K562 (cell line): ENCODE data around the gene NR5A1. TPM values are rescaled to one million over a fixed set of nuclear protein-coding genes. Genes with fewer than 3 reads are reported as not detected.

Source experiments
- ATAC-seq: fragments of 200-7000 bp; cut with Tn5 transposase; 3 replicates; pipeline ENCODE4 v1.9.1; 2020; ENCODE audit warnings: moderate library complexity
- BruUV-seq: library from RNA; stranded (reverse); fragments of 400-500 nt; replicated peaks from 2 replicates; lab custom pipeline; 2021; lab: Mats Ljungman, UMichigan
- CTCF ChIA-PET: fragments of 300-600 bp; formaldehyde crosslinking; extraction: SDS; loops from one replicate; lab custom pipeline; 2021; ENCODE audit warnings: low intra/inter-chr PET ratio; lab: Yijun Ruan, JAX
- POLR2A ChIA-PET: fragments of 300-600, 350-650 bp; sonication (Branson Sonifier 250); formaldehyde crosslinking; extraction: SDS; loops from one replicate; lab custom pipeline; 2021; ENCODE audit warnings: antibody characterized with exemption, inconsistent platforms; lab: Yijun Ruan, JAX
- DNase-seq, 4 experiments: peaks; one replicate each; pipeline versions ENCODE4 v3.0.0 to v3.0.0-alpha.2; 2011 to 2018; ENCODE audit warnings: low spot score in 3 of 4, mixed read lengths in 3 of 4; ENCODE audit errors: extremely low read depth in 1 of 4
- FAIRE-seq: peaks from 2 replicates; lab custom pipeline; 2011; peaks lifted over from hg19 to GRCh38; lab: Jason Lieb, UNC
- H2AFZ ChIP-seq: 2 replicates; pipeline ENCODE4 v1.6.0; 2011; ENCODE audit warnings: low read depth, low read length, control low read depth, inconsistent platforms
- H3K27ac ChIP-seq: fragments of 200-600 bp; 3 replicates; pipeline ENCODE4 v1.8.0; 2011; ENCODE audit warnings: low read depth, mild to moderate bottlenecking, control low read depth, inconsistent platforms, low read length, moderate library complexity, mixed read lengths; ENCODE audit errors: extremely low read depth
- H3K27me3 ChIP-seq, 2 experiments: fragments of 300-600 bp in 1 of 2; 2 replicates in 1 of 2; 3 replicates in 1 of 2; pipeline versions ENCODE4 v1.6.0 to v1.8.0; 2011; ENCODE audit warnings: inconsistent platforms in 2 of 2, low read length in 2 of 2, mild to moderate bottlenecking in 1 of 2, mixed read lengths in 1 of 2, moderate library complexity in 1 of 2; ENCODE audit not compliant: control insufficient read depth in 2 of 2, insufficient read depth in 2 of 2
- H3K36me3 ChIP-seq: fragments of 300-600 bp; 3 replicates; pipeline ENCODE4 v1.8.0; 2011; ENCODE audit warnings: mild to moderate bottlenecking, low read length, inconsistent platforms; ENCODE audit not compliant: control insufficient read depth, insufficient read depth
- H3K4me1 ChIP-seq, 2 experiments: fragments of 200-600 bp in 1 of 2; replicated peaks in 1 of 2; 2 replicates in 1 of 2; 3 replicates in 1 of 2; pipeline versions ENCODE4 v1.5.1 to v1.8.0; 2011; ENCODE audit warnings: inconsistent platforms in 2 of 2, low read length in 2 of 2, mild to moderate bottlenecking in 1 of 2, mixed read lengths in 1 of 2, moderate library complexity in 1 of 2; ENCODE audit not compliant: control insufficient read depth in 2 of 2, insufficient read depth in 2 of 2
- H3K4me2 ChIP-seq: 2 replicates; pipeline ENCODE4 v1.6.1; 2011; ENCODE audit warnings: low read length, control low read depth, inconsistent platforms, mixed read lengths; ENCODE audit not compliant: insufficient read depth
- H3K4me3 ChIP-seq: fragments of 200-600 bp; sonication (generic), shearing (Covaris generic); 2 replicates; pipeline ENCODE4 v1.5.1; 2016; ENCODE audit warnings: control low read depth, inconsistent platforms
- H3K79me2 ChIP-seq: fragments of 200-600 bp; 3 replicates; pipeline ENCODE4 v1.8.0; 2011; ENCODE audit warnings: low read length, inconsistent platforms; ENCODE audit not compliant: control insufficient read depth, insufficient read depth
- H3K9ac ChIP-seq, 2 experiments: 2 replicates each; pipeline versions ENCODE4 v1.6.0 to v1.6.1; 2011; ENCODE audit warnings: low read depth in 2 of 2, low read length in 2 of 2, control low read depth in 1 of 2, inconsistent platforms in 1 of 2, mild to moderate bottlenecking in 1 of 2, mixed read lengths in 1 of 2; ENCODE audit not compliant: insufficient read depth in 1 of 2
- H3K9me1 ChIP-seq: one replicate; pipeline ENCODE4 v1.6.0; 2011; ENCODE audit warnings: inconsistent platforms, mild to moderate bottlenecking, low read length, moderate library complexity; ENCODE audit not compliant: control insufficient read depth, insufficient read depth
- H3K9me3 ChIP-seq: replicated peaks from 2 replicates; pipeline ENCODE4 v1.5.1; 2011; ENCODE audit warnings: low read depth, low read length, inconsistent platforms; ENCODE audit not compliant: control insufficient read depth, insufficient read depth
- H4K20me1 ChIP-seq: replicated peaks from 2 replicates; pipeline ENCODE4 v1.6.1; 2011; ENCODE audit warnings: low read length, inconsistent platforms, mixed read lengths; ENCODE audit not compliant: control insufficient read depth, insufficient read depth
- BRCA1 ChIP-seq, 2 experiments: fragments of 450-650 bp in 1 of 2; sonication (generic) in 1 of 2; formaldehyde crosslinking in 1 of 2; IDR thresholded peaks; 2 replicates each; pipeline versions ENCODE4 v1.5.0 to v1.6.1; 2017 to 2020; ENCODE audit warnings: mild to moderate bottlenecking in 1 of 2, missing genetic modification reagents in 1 of 2
- CREM ChIP-seq: IDR thresholded peaks from 2 replicates; pipeline ENCODE4 v1.6.1; 2014; ENCODE audit warnings: antibody characterized with exemption, low read depth
- E2F1 ChIP-seq: sonication (generic); formaldehyde crosslinking; IDR thresholded peaks from 2 replicates; pipeline ENCODE4 v1.8.1; 2023; ENCODE audit warnings: mild to moderate bottlenecking, missing genetic modification reagents, moderate library complexity
- FOXK2 ChIP-seq, 2 experiments: fragments of 450-650 bp; IDR thresholded peaks in 1 of 2; conservative IDR thresholded peaks in 1 of 2; 2 replicates each; pipeline ENCODE4 v1.6.1; 2016; ENCODE audit warnings: low read depth in 2 of 2, mild to moderate bottlenecking in 1 of 2
- FOXO4 ChIP-seq: fragments of 450-650 bp; formaldehyde crosslinking; IDR thresholded peaks from 2 replicates; pipeline ENCODE4 v1.4.0; 2020; ENCODE audit warnings: mild to moderate bottlenecking, moderate library complexity
- GABPB2 ChIP-seq: fragments of 250-450 bp; sonication (Bioruptor Pico); conservative IDR thresholded peaks from 2 replicates; pipeline ENCODE4 v1.5.1; 2021; ENCODE audit warnings: mild to moderate bottlenecking
- GATA2 ChIP-seq: sonication (generic); formaldehyde crosslinking; IDR thresholded peaks from 2 replicates; pipeline ENCODE4 v1.4.0; 2020; ENCODE audit warnings: mild to moderate bottlenecking, missing genetic modification reagents
- SMAD1 ChIP-seq: fragments of 150-350 bp; IDR thresholded peaks from 2 replicates; pipeline ENCODE4 v1.6.1; 2014; ENCODE audit warnings: low read length, low read depth; ENCODE audit not compliant: partially characterized antibody
- SUPT5H ChIP-seq: fragments of 450-650 bp; IDR thresholded peaks from 2 replicates; pipeline ENCODE4 v1.6.1; 2016
- TFE3 ChIP-seq: fragments of 450-650 bp; formaldehyde crosslinking; IDR thresholded peaks from 2 replicates; pipeline ENCODE4 v1.4.0; 2020; ENCODE audit warnings: mild to moderate bottlenecking, mixed read lengths
- YBX1 ChIP-seq: fragments of 450-650 bp; IDR thresholded peaks from 2 replicates; pipeline ENCODE4 v1.7.1; 2016; ENCODE audit warnings: mild to moderate bottlenecking
- ZFX ChIP-seq: sonication (generic); formaldehyde crosslinking; IDR thresholded peaks from 2 replicates; pipeline ENCODE4 v1.8.0; 2022; ENCODE audit warnings: mild to moderate bottlenecking, missing genetic modification reagents, moderate library complexity
- ZMIZ1 ChIP-seq, 2 experiments: fragments of 150-350 bp in 1 of 2; IDR thresholded peaks; 2 replicates each; pipeline ENCODE4 v1.6.1; 2012 to 2016; ENCODE audit warnings: low read depth in 2 of 2, low read length in 2 of 2, mild to moderate bottlenecking in 1 of 2, moderate library complexity in 1 of 2
- ZNF586 ChIP-seq: fragments of 450-650 bp; formaldehyde crosslinking; conservative IDR thresholded peaks from 2 replicates; pipeline ENCODE4 v1.4.0; 2020; ENCODE audit warnings: mild to moderate bottlenecking, moderate library complexity
- ZNF766 ChIP-seq: fragments of 200-800 bp; sonication (Bioruptor generic); conservative IDR thresholded peaks from 2 replicates; pipeline ENCODE4 v1.6.1; 2016; ENCODE audit warnings: missing genetic modification characterization, missing compliant biosample characterization
- WGBS: fragments of 100-300 bp; shearing (Covaris generic); methylation state at CpG from one replicate; pipeline ENCODE4 v1.1.6; 2016; ENCODE audit warnings: low coverage, mixed read lengths; ENCODE audit not compliant: insufficient coverage; ENCODE audit errors: missing lambda C conversion rate; 5-methylcytosine and 5-hydroxymethylcytosine counted together
- in situ Hi-C: fragments of 300-500 bp; cut with MboI; formaldehyde crosslinking; loops from 4 replicates; pipeline ENCODE4 v1.15.0; 2018; ENCODE audit warnings: inconsistent platforms, mixed read lengths
- intact Hi-C: fragments of 100-400 bp; cut with micrococcal nuclease; formaldehyde crosslinking; loops from 2 replicates; pipeline ENCODE4 v1.14.2; 2022
- polyA plus RNA-seq, 8 experiments: library from polyadenylated mRNA; depleted of rRNA in 4 of 8; stranded (reverse) in 5 of 8; unstranded in 3 of 8; fragments of >200 nt; fragmentation: Nextera tagmentation in 2 of 8; fragmentation: Illumina TruSeq in 1 of 8; extraction: Ambion mirVana in 2 of 8; extraction: Trizol in 1 of 8; gene quantifications; 2 replicates each; pipeline versions ENCODE4 v1.2.1 to v1.2.3, GENCODE V29; 2011 to 2014; ENCODE audit warnings: inconsistent platforms in 1 of 8, missing spikeins in 1 of 8
- total RNA-seq, 7 experiments: library from RNA; depleted of rRNA in 6 of 7; stranded (reverse); fragments of >200 nt in 6 of 7; fragmentation: Illumina TruSeq in 2 of 7; extraction: Trizol in 2 of 7; gene quantifications; 2 replicates each; pipeline versions ENCODE4 v1.2.1 to v1.2.3, GENCODE V29; 2011 to 2021; ENCODE audit warnings: low replicate concordance in 1 of 7

NR5A1 gene
- total and polyA plus RNA-seq, 9 of the 15 experiments (the other 6 are each of a cell fraction or from before 2014, with no cell fraction given), result 0.11 to 0.32 (median 0.20) TPM; not detected in 6

- DNase-seq (peak in 1 of 4 experiments; percentile 33), FAIRE-seq (no peak), ATAC-seq (peak; percentile 13; the same call in 2 of the 3 replicates)
- Histone ChIP-seq H4K20me1 (peaks cover 33% of the 10 kb centered on the region), H3K9me3 (no peaks in the 10 kb centered on the region), H3K4me3 (no peak overlapping the region), H3K27ac (no peak overlapping the region), H3K27me3 (peaks cover 5 to 24% of the 10 kb centered on the region in 2 experiments; a peak in 3 of 5 replicates), H3K9ac (no peak overlapping the region), H3K4me2 (no peak overlapping the region), H3K36me3 (no peaks in the 10 kb centered on the region), H3K79me2 (no peaks in the 10 kb centered on the region), H3K4me1 (peaks cover 8 to 46% of the 10 kb centered on the region in 2 experiments), H2AFZ (no peak overlapping the region), H3K9me1 (no peaks in the 10 kb centered on the region)
- intact Hi-C loops, result no loop called here
- TF ChIP-seq SUPT5H, result no peak
- no peak for TF ChIP-seq GATA2 (CRISPR knock-in tag)
- no peak for TF ChIP-seq ZMIZ1 (IDR thresholded peaks at IDR 0.05; ENCODE audit: low read depth in 2 of 2, low read length in 2 of 2)
- TF ChIP-seq ZNF766 (CRISPR knock-in tag), result no peak
- no peak for TF ChIP-seq CREM
- no peak for TF ChIP-seq ZFX
- TF ChIP-seq YBX1, result no peak
- TF ChIP-seq FOXK2 (conservative IDR thresholded peaks at IDR 0.05 in 1 of 2, IDR thresholded peaks at IDR 0.05 in 1 of 2; ENCODE audit: low read depth in 2 of 2), result no peak
- no peak for TF ChIP-seq SMAD1
- no peak for TF ChIP-seq BRCA1 (IDR thresholded peaks at IDR 0.05)
- no peak for TF ChIP-seq BRCA1 (CRISPR knock-in tag; IDR thresholded peaks at IDR 0.05)
- TF ChIP-seq TFE3 (CRISPR knock-in tag), result no peak
- no peak for TF ChIP-seq GABPB2 (CRISPR knock-in tag)
- no peak for TF ChIP-seq ZNF586 (CRISPR knock-in tag)
- TF ChIP-seq FOXO4 (CRISPR knock-in tag), result no peak
- TF ChIP-seq E2F1 (CRISPR knock-in tag), result no peak
- 16% methylated on average over 19 of the region's 19 CpGs for WGBS
- no TSS peak for BruUV-seq
- ChIA-PET POLR2A (interaction anchor here (0.9 kb wide), 1 partner anchor 13 kb away, joined by 4 read pairs; no protein-coding TSS in a partner anchor), CTCF (no interaction called here)
- in situ Hi-C loops, result no loop called here
Observed at GRCh38 chr9:124452326-124452725, 54.9 kb downstream of the NR5A1 start.
